Measurements from ENCODE around the gene JARID2.

DNA sequence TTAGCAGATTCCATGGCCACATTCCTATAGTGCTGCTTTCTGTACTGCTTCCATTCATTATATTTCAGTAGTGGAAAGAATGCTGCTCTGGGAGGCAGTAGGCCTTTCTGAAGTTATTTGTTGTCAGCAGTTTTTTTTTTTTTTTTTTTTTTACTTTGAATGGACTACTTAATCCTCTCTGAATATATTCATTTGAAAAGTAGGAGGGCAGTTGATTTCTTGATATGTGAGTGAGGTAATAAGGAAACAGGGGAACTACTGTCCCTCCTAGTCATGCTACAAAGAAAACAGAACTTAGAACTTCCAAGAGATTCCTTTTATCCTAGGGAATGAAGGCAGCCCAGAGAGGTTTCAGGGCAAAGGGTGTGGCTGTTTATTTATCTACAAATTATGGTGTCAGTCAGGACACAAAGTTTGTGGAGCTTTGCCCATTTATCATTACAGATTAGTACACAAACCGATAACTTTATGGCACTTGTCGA lies 155.9 kb downstream of the JARID2 start:
- TF ChIP-seq, protein P1, sequence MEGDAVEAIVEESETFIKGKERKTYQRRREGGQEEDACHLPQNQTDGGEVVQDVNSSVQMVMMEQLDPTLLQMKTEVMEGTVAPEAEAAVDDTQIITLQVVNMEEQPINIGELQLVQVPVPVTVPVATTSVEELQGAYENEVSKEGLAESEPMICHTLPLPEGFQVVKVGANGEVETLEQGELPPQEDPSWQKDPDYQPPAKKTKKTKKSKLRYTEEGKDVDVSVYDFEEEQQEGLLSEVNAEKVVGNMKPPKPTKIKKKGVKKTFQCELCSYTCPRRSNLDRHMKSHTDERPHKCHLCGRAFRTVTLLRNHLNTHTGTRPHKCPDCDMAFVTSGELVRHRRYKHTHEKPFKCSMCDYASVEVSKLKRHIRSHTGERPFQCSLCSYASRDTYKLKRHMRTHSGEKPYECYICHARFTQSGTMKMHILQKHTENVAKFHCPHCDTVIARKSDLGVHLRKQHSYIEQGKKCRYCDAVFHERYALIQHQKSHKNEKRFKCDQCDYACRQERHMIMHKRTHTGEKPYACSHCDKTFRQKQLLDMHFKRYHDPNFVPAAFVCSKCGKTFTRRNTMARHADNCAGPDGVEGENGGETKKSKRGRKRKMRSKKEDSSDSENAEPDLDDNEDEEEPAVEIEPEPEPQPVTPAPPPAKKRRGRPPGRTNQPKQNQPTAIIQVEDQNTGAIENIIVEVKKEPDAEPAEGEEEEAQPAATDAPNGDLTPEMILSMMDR (conservative IDR thresholded peaks at IDR 0.05 in 1 of 2, IDR thresholded peaks at IDR 0.05 in 1 of 2; ENCODE audit: extremely low read depth in 1 of 2, insufficient read depth in 1 of 2, low read depth in 1 of 2, low read length in 2 of 2) = no peak
- TF ChIP-seq EZH2 (IDR thresholded peaks at IDR 0.05; ENCODE audit: borderline replicate concordance, low read length) = no peak

Measured in mammary epithelial cell (primary cell).